ENCODE data around the gene EXOC2.

EXOC2 gene, protein sequence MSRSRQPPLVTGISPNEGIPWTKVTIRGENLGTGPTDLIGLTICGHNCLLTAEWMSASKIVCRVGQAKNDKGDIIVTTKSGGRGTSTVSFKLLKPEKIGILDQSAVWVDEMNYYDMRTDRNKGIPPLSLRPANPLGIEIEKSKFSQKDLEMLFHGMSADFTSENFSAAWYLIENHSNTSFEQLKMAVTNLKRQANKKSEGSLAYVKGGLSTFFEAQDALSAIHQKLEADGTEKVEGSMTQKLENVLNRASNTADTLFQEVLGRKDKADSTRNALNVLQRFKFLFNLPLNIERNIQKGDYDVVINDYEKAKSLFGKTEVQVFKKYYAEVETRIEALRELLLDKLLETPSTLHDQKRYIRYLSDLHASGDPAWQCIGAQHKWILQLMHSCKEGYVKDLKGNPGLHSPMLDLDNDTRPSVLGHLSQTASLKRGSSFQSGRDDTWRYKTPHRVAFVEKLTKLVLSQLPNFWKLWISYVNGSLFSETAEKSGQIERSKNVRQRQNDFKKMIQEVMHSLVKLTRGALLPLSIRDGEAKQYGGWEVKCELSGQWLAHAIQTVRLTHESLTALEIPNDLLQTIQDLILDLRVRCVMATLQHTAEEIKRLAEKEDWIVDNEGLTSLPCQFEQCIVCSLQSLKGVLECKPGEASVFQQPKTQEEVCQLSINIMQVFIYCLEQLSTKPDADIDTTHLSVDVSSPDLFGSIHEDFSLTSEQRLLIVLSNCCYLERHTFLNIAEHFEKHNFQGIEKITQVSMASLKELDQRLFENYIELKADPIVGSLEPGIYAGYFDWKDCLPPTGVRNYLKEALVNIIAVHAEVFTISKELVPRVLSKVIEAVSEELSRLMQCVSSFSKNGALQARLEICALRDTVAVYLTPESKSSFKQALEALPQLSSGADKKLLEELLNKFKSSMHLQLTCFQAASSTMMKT

DNA sequence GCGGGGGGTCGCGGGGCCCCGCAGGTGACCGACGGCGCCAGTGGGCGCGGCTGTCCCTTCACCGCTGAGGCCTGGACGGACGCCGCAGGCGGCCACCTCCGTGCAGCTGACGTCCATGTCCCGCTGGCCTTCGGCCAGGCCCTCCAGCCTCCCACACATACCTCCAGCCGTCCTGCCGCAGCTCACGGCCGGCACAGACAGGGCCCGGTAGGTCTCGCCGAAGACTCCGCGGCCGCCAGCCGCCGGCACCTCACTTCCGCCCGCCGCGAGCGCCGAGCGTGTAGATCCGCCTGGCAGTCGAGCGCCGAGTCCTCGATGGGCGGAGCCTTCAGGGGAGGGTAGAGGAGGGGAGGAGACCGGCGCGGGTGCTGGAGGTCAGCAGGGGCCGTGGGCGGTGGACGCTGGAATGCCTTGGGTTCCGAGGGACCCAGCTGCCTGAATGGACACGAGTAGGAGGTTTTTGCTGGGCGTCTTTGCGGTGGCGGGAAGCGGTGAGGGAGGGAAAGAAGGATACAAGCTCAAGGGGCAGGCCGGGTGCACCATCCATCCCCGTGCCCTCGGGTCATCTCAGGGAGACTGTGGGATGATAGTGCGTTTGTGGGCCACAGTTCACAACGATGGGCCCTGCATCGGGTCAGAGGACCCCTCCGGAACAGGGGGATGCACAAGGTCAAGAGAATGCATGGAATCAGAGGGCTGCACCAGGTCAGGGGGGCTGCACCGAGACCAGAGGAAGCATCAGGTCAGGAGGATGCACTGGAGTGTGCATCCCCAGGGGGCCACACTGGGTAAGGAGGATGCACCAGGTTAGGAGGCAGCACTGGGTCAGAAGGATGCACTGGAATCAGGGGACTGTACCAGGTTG is at the start of gene EXOC2:
Gene EXOC2 (minus strand): TSS at position 282 of the 865 bp plus-strand sequence. CDS start 55,321 bp downstream, outside the sequence.
- DNase-seq: peak; percentile 81 to 82

DNA sequence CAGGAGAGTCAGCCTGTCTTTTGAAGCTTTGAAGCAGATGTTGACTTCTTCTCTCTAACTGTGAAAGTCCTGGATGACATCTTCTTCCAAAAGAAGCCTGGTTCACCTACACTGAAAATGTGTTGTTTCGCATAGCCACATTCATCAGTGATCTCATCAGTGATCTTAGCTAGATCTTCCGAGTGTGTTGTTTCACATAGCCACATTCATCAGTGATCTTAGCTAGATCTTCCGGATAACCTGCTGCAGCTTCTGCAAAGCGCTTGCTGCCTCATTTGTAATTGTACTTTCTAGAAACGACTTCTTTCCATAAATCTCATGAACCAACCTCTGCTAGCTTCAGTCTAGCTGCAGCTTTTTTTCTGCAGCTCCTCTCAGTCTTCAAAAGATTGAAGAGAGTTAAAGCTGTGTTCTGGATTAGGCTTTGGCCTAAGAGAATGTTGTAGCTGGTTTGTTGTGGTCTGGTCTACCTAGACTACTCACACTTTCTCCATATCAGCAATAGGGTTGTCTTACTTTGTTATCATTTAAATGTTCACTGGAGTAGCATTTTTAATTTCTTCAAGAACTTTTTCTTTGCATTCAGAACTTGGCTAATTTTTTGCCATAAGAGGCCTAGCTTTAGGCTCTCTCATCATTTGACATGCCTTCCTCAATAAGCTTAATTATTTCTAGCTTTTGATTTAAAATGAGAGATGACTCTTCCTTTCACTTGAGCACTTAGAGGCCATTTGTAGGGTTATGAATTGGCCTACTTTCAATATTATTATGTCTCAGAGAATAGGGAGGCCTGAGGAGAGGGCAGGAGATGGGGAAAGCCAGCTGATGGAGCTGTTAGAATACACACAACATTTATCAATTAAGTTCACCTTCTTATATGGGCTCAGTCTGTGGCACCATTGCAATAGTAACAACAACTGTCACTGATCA is 48.7 kb upstream of the EXOC2 start:
- DNase-seq: no peak

DNA sequence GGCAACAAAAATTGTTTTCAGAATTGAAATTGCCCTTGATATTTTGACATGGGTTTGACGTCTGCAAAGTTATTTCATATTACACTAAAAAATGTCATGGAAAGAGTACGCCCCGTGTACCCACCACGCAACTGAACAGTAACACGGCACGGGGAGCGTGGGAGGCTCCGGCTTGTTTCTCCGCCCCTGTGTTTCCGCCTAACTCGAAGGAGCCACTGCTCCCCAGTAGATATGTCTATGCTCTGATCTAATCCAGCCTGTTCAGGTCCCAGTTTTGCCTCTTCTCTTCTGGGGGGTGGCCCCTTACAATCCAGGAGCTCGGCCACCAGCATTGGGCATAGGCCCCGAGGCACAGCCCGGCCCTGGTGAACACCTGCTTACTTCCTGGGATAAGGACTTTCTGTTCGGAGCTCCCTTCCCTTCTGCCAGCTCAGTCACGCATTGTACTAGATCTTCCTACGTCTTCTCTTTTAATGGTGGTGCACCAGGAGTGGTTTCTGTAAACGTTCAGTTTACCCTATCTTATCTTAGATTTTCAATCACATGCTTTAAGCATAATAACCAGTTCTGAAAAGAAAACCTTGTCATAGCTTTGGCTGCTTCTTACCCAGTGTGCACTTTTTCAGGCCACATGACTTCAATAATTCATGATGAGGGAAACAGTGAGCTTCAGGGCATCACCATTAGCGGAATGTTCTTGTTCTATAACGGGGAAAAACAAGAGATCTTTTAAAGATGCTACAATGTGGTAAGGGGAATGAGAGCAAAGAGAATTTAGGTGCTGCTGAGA is 43.9 kb upstream of the EXOC2 start:
- no peak for DNase-seq

DNA sequence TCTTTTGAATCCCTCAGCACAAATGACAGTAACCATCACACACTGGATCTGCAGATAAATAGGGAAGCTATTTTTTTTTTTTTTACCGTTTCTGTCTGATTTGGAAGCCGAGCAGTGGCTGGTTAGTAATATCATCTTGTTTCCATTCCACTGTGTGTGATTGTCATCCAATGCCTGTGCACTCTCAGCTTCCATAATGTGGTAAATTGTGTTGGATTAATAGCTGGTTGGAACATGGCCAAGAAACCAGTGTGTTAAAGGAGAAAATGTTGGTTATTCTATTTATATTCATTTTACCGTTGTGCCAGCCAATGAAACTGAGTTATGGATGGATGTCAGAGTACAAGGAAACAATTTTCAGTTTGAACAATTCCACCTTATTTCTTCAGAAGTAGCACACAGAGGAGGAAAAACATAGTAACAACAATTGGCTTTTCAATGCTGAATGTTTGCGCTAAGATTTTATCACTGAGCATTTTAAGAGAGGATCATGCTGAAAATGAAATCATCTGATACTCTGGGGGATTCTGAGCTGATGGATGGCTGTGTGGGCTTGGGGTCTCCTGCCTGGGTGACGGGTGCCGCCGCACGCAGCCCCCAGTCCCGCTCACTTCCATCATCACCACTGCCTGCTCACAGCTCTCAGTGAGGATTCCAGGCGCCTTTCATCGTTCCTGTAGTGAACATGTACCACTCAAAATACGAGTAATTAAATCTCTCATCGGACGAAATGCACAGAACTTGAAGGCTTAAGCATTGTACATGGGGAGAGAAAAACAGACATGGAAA is 40.7 kb upstream of the EXOC2 start:
- no peak for DNase-seq

DNA sequence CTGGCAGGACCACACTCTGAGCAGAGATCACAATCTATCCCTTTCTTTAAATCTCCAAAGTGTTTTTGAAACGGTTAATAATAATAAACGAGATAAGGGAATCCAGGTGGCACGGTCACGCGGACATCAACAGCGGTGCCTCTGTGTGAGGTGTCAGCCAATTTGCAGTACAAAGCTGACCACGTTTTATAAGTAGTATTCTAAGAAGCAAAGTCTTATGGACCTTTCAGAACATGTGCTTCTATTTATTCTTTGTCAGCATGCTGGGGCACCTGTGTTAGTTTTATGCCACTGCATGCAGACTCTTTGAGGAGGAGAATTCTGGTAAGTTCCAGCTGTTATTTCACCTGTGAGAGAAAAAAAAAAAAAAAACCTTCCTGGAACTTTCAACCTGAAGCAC is 39.0 kb upstream of the EXOC2 start:
- DNase-seq: no peak

DNA sequence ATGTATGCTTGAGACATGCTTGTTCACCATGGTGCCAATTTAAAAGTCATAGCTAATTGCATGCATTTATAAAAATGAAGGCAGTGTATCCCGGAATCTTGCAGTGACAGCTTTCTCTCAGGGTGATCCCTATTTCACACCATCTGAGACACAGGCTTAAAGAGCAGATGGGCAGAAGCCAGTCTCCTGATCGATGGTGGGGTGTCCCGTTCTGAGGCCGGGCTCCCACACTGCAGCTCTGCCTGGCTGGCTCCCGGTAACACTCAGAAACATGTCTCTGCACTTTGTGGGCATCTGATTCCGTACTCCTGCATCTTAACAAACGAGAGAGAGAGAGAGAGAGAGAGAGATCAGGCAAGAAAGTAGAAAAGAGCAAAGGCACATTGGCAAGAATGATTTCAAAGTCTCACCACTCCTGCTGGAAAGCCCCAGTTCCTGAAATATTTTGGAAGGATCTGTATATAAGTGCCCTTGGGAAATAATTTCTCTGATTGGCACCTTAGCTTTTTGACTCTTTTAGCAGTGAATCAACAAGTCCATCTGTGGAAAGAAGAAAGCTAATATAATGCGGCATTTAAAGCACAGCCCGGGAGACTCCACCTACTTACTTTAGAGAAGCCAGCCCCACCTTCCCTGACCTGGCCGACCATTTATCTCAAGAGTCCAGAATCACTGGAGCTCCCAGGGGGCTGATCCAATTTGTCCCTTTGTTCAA is 36.8 kb upstream of the EXOC2 start:
- no peak for DNase-seq

DNA sequence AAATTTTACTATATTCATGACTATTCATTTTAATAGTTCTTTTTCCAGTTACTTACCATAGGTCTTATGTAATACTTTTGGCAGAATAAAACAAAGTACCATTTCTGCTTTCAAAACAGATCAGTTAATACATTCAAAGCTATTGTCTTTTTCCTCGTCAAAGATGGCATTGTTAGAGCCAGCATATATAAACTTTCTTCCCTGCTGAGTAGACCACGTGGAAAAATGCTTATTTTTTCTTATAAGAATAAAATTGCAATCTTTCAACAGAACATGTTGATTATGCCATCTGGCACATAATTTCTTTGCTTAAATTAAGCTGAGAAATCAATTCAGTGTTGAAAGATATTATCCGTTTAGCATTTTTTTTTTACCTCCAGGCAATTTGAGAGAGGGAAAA is 34.9 kb upstream of the EXOC2 start:
- DNase-seq: no peak

DNA sequence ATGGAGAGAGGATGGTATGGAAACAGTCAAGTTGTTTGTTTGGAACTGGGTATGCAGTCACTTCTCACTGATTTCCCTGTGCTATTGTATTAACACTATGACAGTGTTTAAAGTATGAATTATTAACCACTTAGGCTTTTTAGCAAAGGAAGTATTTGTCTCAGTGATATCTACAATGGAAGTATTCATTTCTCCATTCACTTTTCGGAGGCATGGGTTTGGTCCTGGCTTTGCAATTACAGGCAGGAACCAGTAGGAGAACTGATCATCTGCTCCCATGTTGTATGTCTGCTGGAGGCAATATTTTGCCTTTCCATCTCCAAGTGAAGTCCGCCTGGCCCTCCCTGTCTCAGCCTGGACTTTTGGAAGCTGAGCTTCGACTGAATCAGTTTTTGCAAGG is 30.6 kb upstream of the EXOC2 start:
- no peak for DNase-seq

DNA sequence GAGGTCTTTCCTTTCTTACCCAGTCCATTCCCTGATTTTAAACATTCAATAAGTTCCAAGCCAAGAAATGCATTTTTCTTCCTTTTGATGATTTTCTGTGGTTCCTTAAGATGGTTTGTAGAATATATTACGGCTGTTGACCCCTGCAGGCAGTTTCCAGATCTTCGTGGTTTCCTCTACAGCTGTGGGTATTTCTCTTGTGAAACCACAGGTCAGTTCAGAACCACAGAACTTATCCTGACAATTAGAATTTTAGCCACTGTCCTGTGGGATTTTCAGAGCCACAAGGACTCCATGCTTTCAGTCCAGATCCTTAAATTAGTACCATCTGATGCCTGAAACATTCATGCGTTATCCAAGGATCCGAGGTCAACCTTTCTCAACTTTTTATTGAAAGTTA is 29.7 kb upstream of the EXOC2 start:
- DNase-seq: no peak

DNA sequence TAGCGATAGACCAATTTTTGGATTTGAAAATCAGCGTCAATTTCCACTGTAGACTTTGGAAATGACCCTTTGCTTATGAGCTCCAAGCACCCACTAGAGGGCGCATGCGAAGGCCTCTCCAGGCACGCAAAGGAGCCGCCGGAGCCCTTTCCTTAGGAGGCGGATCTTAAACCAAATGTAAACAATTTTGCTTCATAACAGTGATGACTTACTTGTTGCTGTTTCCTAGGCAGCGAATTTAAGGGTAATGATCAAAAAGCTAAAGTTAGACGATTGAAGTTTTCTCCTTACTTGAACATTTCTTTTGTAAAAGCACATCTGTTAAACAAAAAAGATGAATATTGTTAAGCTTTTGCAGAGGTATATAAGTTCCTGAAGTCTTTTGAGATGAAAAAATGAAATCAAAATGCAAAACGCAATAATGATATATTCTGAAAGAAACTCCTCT is 29.2 kb upstream of the EXOC2 start:
- DNase-seq: peak; percentile 77 to 79

DNA sequence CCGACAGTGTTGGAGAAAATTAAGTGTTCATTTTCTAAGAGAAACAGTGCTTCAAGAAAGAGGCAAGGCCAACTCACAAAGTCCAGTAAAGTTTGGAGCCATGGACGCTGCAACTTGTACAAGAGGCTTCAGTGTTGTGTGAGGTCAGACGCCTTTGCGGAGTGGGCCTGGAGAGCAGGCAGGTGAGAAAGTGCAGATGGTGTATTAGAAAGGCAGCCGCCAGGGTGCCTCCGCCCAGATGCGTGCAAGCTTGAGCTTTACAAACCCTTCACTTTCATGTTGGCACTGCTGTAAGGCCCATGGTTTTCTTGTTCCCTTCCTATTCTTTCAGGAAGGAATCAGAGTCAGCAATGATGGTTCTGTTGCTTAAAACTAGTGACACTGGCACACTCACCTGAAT is 25.4 kb upstream of the EXOC2 start:
- no peak for DNase-seq

DNA sequence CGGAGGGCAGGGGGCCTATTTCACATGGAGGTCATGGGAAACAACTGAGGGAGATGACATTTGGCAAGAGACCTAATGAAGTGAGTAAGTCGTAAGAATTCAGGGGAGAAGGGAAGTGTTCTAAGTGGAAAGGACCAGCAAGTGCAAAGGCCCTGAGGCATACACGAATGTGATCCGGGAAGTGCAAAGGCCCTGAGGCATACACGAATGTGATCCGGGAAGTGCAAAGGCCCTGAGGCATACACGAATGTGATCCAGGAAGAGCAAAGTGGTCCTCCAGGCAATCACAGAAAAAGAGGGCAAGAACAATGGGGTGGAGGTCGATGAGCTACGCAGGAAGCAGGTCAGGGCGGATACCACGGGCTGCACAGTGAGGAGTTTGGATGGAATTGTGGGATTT is 24.2 kb upstream of the EXOC2 start:
- no peak for DNase-seq

DNA sequence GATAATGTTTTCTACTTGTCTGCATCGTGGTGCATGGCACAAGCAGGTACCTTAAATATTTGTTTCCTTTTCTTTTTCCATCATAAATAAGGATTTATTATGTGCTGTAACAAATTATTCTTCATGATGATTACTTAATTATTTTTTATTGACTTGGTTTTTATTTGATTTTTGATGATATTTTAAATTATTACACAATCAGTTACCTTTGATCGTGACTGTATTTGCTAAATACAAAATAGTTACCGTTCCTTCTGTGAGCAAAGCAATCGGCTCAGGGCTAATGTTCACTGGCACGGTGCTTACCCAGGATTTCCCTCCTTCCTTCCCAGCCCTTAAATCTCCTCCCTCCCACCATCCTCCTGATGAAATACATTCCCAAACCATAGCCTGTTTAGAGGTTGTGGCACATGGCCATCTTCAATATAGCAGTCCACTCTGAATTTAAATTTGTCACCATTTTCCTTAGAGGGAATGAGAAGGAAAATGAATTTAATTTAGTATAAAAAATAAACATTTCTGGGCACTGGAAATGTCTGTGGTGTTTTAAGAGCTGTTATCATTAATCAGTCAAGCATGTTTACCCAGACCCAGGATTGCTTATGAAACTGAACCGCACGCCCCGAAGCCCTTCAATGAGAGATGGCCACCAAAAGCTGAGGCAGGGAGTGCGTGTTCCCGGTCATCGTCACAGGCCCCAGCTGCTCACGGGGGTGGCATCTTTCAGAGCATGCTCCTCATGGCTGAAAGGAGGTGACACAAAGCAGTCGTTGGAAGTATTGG is 23.0 kb upstream of the EXOC2 start:
- no peak for DNase-seq

DNA sequence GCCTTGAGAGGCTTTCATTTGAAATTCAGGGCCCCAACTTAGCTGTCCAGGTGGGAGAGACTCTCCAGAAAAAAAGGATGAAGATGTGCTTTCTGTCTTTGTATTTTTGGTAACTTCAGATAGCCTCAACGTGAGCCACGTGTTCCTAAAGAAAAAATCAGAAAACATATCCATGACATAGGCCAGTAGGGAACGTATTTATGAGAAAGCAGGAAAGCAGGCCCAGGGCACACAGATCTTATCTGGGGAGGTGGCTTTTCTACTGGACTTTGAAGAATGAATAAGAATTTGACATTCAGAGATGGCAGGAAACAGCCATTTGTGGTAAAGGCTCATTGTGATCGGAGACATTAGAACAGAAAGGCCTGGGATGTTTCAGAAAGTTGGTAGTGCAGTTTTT is 21.2 kb upstream of the EXOC2 start:
- no peak for DNase-seq

DNA sequence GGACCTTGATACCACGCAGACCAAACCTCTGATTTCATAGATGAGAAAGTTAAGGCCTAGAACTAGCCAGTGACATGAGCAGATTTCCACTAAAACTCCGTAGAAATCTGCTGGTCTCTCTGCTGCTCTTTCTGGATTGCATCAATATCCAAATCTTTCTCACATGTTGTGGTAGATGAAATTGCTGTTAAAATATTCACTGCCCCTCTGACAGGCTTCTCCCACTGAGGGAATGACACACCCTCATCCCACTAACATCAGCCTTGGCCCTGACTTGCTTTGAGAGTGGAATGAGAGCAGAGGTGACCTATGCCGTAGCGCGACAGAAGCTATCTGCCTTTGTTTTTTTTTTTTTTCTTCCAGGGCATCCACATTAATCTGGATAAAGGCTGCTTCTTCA is 20.4 kb upstream of the EXOC2 start:
- DNase-seq: no peak

DNA sequence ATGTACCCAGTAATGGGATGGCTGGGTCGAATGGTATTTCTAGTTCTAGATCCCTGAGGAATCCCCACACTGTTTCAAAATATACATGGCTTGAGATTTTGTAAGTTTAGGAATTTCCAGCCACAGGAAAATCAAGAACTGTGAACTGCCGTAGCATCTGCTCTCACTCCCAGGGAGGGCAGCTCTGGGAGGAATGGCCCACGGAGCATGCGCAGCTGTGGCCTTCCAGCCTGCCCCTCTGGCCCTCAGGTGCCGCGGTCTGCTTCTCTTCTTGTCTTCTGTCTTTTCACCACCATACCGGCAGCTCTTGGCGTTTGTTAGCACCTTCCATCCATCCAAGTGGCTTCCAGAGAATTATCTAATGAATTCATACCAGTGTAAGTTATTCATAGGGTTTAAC is 19.9 kb upstream of the EXOC2 start:
- no peak for DNase-seq

DNA sequence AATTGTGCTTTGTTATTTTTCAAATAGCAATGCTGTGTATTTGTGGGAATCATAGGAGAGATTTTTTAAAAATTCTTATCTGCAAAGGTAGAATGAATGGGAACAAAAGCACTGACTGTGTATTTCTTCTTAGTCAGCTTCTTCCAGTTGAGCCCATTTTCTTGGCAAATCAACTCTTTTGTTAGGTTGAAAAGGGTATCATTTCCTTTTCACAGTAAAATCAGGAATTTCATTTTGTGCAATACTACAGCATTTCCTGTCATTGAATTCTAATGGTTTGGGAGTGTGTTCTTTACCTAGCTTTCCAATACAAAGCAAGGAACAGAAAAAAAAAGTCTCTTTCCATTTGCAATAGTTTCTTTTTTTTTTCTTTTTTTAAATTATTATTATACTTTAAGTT is 19.0 kb upstream of the EXOC2 start:
- DNase-seq: no peak
